GM21529 (cell line): Measurements from ENCODE around the gene SAMD8.

Source experiments
- ATAC-seq: cut with Tn5 transposase; IDR thresholded peaks from one replicate; pipeline ENCODE4 v1.9.1; 2021; ENCODE audit not compliant: unreplicated experiment

The SAMD8 gene

DNA sequence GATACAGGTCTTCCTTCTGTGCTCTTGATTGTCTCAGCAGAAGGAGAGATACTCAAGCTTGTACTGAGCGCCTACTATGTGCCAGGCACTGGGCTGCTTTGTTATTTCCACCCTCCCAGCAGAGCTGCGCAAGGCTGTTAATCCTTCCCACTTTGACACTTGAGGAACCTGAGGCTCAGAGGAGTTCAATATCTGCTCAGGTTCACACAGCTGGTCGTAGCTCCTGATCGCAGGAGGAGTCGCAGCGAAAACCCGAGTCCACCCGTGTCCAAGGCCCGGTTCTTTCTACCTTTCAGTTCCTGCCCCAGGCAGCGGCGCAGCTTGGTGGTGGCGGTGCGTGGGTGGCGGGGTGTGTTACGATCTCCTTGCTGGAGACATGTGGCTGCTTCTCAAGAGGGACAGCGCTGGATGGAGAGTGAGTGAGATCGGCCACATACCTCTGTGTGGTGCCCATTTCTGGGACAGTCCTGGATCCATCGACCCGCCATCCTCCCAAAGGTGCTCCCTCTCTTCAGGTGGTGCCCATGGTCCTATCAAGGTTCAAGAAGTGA lies 26.5 kb upstream of the SAMD8 start:
- ATAC-seq = no peak

DNA sequence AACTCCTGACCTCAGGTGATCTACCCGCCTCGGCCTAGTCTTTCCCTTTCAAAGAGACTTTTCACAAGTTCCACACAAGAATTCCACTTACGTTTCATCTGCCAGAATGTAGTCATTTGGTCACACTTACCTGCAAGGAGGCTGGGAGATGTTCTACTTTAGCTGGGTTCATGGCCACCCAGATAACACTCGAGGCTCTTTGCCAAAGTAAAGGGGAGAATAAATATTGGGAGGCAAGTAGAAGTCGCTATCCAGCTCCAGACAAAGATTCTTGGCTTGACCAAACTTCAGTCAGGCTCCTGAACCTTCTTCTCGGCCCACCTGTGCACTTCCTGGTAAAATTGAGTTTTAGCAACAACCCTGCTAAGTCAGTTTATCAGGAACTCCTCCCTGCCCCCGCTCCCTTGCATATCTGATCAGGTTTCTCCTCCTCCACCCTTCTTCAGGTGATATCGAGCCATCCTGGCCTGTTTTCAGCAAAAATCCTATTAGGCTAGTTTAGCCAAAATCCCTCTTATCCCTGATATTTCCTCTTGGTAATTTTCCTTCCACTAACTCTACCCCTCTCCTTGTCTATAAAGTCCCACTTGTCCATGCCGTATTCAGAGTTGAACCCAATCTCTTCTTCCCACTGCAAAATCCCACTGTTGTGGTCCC lies 25.1 kb upstream of the SAMD8 start:
- ATAC-seq = no peak

DNA sequence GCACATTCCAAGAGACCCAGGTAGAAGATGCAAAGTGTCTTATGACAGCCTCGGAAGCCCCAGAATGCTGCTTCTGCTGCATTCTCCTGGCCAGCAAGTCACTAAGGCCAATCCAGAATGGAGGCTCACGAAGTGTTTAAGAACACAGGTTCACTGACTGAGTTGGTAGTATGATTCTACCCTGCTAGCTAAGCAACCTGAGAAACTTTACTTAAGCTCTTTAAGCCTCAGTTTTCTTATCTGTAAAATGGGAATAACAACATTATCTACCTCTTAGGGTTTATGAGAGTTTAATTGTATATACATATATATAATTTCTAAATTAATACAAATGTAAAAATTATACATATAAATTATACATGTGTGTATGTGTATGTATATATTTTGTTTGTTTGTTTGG lies 22.8 kb upstream of the SAMD8 start:
- no peak for ATAC-seq

DNA sequence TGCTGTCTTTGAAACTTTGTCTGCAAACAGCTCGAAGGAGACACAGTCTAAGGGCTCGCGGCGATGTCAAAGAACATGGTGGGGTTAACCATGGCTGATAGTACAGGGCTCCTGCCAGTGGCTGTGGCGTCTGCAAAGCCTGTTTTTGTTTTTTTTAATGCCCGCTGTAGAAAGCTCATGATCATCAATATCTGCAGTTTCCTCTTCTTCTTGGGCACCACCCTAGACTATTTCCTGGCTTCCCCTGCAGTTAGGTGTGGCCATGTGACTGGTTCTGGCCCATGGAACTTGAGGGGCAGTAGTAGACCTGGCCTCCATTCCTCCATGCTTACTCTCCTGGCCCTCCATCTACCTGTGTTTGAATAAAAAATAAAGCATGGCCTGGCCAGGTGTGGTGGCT lies 21.8 kb upstream of the SAMD8 start:
- ATAC-seq = no peak

DNA sequence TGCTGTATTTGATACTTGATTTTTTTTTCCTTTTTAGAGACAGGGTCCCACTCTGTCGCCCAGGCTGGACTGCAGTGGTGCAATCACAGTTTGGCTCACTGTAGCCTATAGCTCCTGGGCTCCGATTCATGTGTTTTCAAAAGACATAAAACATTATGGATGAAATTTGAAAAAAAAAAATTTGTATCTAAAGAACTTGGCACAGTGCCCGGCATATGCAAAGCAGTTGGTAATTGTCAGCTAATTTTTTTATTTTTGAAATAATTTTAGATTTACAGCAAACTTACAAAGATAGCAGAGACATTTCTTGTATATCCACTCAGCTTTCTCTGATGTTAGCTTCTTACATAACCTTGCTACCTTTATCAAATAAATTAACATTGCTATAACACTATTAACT lies 20.3 kb upstream of the SAMD8 start:
- ATAC-seq = no peak

DNA sequence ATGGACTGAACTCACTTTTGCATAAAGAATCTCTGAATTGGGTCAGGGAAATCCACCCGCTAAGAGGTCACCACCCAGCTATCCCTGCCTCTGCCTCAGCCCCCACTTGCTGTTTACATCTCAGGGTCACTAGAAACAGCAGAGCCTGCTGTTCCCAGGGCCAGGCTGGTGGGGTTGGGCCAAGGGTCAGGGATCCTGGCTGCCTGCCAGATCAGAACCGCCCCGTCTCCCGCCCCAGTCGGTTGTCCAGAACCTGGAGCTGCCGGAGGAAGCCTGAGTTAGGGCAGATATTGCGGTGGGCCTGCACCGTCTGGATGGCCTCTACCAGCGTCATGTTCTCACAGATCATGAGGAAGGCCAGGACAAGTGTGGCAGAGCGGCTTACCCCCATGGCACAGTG lies 17.0 kb upstream of the SAMD8 start:
- no peak for ATAC-seq

DNA sequence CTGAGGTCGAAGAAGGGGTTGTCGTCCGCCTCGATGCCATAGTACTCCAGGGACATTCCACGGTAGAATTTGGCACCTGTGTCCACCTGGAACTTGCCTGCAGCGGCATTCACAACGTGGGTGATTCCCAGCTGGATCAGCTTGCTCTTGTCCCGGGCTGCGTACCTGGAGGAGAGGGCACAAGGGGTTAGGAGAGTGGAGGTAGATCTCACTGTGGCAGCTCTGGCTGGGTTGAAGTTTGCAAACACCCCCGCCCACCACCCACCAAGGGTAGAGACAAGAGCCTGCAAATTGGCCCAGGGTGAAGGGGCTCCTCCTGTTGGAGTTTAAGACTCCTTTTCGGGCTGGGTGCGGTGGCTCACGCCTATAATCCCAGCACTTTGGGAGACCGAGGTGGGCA lies 15.8 kb upstream of the SAMD8 start:
- ATAC-seq = no peak

DNA sequence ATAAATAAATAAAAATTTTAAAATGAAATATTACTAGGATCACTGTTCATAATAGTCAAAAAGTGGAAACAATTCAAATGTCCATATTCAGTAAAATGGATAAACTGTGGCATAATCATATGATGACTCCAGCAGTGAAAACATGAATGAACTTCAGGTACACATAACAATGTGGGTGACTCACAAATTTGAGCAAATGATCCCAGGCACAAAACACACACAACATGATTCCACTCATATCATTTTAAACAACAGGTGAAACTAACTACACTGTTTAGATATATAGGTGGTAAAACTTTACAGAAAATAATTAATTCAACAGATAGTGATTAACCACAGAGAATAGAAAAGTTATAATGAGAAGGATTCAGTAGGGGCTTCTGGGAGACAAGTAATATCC lies 14.7 kb upstream of the SAMD8 start:
- ATAC-seq = no peak

DNA sequence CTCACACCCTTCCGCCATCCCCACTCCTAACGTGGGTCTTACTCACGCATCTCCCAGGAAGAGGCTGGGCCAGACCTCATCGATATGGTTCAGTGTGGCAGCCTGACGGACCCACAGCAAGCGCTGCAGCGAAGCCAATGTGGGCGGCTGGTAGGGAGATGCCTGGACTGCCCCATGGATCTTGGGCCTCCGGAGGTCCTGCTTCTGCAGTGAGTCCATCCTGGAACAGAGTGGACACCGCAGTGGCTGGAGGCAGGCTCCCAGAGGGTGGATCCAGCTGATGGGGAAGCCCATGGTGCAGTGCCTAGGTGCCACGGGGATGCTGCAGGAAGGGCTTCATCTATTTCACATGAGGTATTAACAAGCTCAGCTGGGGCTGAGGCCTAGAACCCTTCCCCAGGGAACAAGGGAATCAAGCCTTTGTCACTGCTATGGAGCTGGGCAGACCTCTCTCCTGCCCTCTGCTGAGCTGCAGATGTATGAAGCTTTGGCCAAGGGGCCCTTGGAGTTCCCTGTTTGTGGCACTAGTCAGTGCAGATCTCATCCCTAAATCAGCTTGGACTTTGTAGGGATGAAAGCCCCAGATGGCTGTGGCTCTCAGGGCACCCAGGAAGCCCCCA lies 13.7 kb upstream of the SAMD8 start:
- ATAC-seq = no peak

DNA sequence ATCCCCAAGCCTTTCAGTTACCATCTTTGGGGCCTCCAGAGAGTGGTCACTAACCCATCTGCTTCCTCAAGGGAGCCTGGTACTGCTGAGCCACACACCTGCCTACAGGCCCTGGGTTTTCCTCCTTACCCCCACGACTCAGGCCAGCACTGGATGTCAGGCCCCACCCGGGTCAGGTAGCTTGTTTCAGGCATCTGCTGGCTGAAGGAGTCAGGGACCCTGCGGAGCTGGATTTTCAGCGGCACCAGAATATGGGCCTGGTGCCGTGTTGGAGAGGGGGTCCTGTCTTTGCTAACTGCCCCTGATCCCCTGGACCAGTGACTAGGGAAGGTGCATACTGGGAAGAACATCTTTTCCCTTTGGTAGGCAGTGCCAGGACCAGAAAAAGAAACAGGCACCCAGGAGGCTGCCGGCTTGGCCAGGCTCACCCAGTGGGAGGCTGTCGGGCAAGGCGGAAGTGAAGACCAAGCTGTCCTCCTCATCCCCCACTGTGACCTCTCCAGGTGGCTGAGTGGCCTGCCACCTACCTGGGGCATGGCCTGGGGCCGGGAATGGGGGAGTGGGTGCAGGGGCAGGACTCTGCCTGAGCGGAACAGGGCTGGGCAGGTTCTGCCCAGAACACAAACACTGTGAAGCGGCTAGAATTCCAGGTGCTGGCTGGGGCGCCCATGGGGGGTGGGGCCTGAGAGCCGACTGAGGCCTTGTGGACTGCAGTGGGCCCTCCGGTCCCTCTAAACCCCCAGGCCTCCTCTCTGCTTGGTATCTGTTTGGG lies 12.4 kb upstream of the SAMD8 start:
- ATAC-seq = no peak

DNA sequence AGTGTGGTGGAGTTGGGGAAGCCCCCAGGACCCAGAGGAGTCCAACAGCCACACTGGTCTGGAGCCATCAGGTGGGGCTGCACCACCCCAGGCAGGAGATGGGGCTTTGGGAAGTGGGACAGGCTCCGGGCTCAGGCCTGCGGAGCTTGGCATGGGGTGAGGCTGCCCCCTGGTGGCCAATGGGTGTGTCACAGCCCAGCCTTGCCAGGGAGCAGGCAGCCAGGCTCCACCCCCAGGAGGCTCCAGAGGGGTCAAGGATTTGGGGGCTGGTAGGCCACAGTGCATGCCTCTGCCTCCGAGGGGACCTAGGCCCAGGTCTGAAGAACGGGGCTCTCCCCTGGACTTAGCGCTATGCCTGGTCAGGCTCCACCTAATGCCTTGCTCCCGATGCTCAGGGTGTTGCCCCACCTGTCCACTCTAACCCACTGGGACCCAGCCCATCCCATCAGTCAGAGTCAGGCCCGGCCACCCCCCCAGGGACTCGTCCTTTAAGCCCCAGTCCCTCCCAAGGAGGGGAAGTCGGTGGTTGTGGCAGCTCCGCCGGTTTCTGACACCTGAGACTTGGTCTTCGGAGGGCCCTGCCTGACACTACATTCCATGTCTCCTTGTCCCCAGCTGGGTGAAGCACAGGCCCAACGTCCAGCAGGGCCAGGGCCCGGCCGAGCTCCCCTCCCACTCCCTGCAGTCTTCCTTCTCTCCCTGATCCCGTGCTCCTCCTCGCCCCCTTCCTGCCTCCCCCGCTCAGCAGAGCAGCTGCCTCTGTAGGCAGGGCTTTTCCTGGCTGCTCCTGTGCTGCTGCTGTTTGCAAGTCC lies 11.3 kb upstream of the SAMD8 start:
- ATAC-seq = peak; percentile 70

DNA sequence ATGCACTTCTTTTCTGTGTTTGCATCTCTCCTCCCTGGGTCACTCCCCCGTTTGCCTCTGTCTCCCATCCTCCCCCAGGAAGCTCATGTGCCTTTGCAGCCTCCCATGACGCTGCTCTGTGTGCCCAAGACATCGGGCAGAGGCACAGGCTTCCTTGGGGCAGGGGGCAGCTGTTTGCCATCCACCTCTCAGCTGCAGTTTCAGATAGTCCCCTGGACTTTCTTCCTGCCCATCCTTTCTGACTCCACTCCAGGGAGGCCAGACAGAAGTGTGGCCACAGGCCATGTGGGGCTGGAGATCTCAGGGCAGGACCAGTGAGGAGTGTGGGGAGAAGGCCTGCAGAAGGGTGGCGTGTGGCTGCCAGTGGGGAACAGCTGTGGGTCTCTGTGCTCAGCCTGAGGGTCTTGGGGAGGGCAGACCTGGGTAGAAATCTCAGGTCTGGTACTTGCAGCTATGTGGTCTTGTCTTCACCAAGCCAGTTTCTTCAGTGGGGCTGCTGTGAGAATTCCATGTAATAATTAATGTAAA lies 10.6 kb upstream of the SAMD8 start:
- no peak for ATAC-seq

DNA sequence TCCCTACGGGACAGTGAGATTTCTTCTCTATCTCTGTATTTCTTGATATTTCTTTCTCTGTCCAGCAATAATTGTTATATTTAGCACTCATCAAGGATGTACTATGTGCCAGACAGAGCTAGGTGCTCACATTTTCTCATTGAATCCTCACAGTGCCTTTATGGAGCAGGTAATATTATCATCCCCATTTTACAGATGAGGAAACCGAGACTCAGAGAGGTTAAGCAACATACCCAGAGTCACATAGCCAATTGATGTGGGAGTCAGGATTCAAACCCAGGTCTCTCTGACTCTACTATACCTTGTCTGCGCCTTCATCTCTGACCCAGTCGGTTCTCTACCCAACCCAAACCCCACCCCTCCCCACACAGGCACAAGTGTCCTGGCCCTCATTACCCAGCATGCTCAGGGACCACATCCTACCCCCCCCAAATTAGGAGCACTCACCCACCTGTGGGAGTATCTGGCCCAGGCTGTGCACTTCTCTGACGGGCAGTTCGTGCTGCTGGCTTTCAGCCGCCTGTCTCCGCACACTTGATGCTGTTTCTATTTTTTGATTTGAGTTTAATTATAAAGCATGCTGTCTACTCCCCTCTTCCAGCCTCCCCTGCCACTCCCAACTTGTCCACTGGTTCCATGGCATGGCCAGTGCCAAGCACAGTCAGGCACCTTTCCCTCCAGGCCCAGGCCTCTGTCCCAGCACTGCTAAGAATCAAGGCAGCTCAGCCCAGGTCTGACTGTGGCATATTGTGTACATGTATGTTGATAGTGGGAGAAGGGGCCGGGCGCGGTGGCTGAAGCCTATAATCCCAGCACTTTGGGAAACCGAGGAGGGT lies 9.8 kb upstream of the SAMD8 start:
- no peak for ATAC-seq

DNA sequence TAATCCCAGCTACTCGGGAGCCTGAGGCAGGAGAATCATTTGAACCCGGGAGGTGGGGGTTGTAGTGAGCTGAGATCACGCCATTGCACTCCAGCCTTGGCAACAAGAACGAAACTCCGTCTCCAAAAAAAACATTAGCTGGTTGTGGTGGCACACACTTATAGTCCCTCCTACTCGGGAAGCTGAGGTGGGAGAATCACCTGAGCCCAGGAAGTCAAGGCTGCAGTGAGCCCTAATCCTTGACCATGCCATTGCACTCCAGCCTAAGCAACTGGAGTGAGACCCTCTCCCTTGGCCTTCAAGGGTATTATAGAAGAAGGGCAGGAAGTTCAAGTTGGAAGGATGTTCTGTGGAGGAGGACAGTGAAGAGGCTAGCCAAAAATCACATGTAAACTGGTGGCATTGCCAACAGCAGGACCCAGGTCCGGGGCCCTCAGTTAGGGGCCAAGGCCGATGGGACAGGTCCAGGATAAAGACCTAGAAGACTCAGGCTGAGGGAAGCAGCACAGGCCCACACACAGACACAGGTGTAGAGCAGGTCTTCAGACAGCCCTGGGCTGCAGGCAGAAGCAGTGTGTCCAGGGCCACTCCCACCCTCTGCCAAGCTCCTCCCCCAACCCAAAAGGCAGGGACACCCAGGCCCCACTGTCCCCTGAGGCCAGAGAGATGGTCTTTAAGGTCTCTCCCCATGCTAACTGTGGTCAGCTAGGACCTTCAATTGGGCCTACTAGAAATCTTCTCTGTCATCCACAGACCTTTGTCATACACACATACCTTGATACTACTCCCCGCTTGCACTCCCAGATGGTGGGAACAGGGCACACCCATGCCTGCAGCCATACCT lies 8.4 kb upstream of the SAMD8 start:
- ATAC-seq = no peak

DNA sequence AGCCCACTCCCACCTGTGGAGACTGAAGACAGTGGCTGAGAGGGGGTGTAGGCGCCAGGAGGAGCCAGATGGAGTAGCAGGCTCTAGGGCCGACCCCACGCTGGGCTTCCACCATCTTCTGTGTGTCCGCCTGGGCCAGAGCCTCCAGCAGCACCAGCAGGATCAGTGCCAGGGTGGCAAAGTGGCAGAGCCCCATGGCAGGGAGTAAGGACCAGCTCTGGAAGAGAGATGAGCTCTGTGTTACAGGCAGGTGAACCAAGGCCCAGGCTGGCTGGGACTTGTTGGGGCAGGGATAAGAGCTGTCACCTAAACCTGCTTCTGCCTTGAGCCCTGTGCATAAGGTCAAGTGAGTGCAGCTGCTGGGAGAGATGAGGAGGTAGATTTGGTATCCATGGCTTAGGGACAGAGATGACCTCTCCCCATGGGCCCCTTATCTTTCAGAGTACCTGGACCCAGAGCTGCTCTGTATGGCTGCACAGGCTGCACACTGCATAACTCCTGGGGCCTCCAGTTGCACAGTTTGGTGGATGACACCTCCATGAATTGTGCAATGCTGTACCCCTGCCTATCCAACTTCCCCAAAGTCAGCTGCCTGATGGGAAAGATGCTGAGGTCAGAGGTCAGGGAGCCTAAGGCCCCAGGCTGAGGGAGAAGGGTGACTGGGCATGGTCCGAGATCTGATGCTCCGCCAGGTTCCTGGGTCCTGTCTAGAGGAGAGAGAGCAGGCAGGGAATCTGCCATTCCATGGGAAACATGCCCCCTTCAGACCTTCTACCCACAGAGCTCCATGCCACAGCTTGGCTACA lies 7.4 kb upstream of the SAMD8 start:
- ATAC-seq = no peak

DNA sequence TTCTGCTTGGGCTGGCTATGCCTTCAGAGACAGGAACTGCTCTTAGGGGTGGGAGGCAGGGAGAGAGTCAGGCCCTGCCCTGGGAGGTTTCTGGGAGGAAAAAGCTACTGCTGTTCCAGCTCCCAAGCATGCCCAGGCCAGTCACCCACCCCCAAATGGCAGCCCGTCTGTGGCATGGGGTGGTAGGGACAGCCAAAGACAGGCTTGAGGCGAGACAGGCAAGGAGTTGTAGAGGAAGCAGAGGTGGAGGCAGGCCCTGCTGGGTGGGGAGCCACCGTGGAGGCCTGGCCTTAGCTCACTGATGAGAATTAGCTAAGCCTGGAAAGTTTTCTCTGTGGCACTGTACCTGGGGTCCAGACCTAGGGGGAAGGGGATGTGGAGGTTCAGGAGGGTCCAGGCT lies 6.6 kb upstream of the SAMD8 start:
- no peak for ATAC-seq

DNA sequence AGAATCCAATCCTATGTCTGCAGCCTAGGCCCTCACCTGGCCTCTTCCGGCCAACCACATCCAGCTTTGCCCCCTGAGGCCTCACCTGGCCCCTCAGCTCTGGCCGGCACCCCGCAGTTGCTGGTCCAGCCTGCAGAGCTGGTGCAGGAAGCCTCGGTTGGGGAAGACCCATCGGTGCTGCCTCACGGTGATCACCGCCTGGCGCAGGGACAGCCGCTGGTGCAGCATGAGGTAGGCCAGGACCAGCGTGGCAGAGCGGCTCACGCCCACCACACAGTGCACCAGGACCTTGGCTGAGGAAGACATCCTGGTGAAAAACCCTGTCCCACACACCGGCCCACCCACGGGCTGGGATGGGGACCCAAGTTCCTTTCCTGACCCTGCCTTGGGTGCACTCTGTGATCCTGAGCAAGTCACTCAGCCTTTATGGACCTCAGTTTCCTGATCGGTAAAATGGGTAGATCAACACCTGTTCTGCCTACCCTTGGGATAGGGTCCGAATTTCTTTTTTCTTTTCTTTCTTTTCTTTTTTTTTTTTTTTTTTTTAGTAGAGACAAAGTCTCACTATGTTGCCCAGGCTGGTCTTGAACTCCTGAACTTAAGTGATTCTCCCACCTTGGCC lies 5.8 kb upstream of the SAMD8 start:
- ATAC-seq = no peak

DNA sequence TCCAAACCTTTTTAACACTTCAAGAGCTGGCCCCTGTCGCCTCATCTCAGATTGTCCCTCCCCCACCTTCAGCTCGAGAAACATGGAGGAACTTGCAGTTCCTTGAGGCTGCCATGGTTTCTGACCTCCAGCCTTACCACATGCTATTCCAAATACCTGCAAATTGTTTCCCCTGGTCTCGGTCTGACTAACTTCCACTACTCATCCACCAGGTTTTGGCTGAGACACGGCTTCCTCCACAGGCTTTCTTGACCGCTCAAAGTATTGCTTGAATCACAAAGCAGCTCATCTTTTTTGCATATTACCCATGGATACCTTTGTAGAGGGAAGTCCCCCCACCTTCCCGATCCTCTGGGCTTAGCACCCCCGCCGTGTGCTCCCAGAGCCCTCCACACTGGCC lies 5.2 kb upstream of the SAMD8 start:
- ATAC-seq = no peak
